ENCODE measurements around the gene TMEM184B.
"Not testable (repeated sequence)": the region's sequence is repeated elsewhere in the genome, so short reads cannot be mapped to it uniquely, and the experiment has no call there.

- TF ChIP-seq, protein P1, sequence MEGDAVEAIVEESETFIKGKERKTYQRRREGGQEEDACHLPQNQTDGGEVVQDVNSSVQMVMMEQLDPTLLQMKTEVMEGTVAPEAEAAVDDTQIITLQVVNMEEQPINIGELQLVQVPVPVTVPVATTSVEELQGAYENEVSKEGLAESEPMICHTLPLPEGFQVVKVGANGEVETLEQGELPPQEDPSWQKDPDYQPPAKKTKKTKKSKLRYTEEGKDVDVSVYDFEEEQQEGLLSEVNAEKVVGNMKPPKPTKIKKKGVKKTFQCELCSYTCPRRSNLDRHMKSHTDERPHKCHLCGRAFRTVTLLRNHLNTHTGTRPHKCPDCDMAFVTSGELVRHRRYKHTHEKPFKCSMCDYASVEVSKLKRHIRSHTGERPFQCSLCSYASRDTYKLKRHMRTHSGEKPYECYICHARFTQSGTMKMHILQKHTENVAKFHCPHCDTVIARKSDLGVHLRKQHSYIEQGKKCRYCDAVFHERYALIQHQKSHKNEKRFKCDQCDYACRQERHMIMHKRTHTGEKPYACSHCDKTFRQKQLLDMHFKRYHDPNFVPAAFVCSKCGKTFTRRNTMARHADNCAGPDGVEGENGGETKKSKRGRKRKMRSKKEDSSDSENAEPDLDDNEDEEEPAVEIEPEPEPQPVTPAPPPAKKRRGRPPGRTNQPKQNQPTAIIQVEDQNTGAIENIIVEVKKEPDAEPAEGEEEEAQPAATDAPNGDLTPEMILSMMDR (IDR thresholded peaks at IDR 0.05; ENCODE audit: insufficient read depth, low read length, poor library complexity, severe bottlenecking) = not testable (repeated sequence)
- not testable (repeated sequence) for TF ChIP-seq EZH2phosphoT487 (conservative IDR thresholded peaks at IDR 0.05; ENCODE audit: low read length)
These were observed 94.2 kb downstream of the TMEM184B start for GRCh38 chr22:38178605-38178937.

Data from SU-DHL-6 (cell line).